AG08395 (cell line): ENCODE measurements around the gene IRF2BPL.

Experiments used
- DNase-seq: peaks from one replicate; pipeline ENCODE4 v3.0.0; 2012; ENCODE audit warnings: mixed read lengths, low spot score

Gene IRF2BPL

GRCh38 chr14:77053046-77053841 is 24.7 kb upstream of the IRF2BPL start:
- DNase-seq, result no peak

GRCh38 chr14:77052281-77053044 is 24.0 kb upstream of the IRF2BPL start:
- DNase-seq, result no peak

DNA sequence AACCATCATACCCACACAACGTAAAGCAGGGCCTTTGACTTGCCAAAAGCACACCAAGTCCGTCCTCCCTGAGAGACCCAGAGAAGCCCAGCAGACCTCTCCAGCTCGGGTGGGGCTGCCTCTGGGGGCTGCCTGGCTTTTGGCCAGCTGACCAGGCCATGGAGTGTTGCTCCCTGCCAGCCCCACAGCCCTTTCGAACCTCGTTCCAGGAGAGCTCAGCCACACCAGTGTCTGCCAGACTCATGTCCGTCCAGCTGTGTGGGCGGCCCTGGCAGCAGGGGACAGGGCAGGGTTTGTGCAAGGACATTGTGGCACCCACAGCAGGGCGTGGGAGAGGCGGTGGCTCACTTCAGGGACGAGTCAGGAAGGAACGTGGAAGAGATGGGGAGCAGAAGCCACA is 22.6 kb upstream of the IRF2BPL start:
- no peak for DNase-seq

GRCh38 chr14:77046721-77047120 is 18.2 kb upstream of the IRF2BPL start:
- no peak for DNase-seq

- DNase-seq, result no peak
Measured at GRCh38 chr14:77045238-77046162, 17.0 kb upstream of the IRF2BPL start.

DNA sequence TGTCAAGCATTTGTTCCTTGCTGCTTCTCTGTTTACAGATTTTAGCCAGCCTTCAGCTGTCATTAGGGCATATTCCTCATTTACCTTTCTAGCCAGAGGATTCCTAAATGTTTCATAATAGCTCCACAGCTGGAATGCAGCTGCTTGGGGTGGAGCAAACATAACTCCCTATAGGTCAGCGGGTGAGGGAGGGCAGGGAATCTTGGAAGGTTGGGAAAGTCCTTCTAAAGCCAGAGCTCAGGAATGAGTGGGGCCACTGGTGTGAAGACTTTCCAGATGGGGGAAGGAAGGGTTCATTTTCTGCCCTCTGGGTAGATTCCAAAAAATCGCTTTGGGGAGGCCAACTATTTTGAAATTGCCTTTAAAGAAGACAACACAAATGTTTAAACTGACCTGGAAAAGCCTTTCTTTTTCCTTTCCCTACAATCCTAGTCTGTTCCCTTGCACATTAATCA is 16.3 kb upstream of the IRF2BPL start:
- DNase-seq, result peak; percentile 69

- no peak for DNase-seq
Measured at GRCh38 chr14:77043984-77044485, 15.5 kb upstream of the IRF2BPL start.

- DNase-seq, result peak; percentile 68
Measured at GRCh38 chr14:77043177-77043983, 14.9 kb upstream of the IRF2BPL start.

- peak; percentile 74 for DNase-seq
Measured at GRCh38 chr14:77041881-77042545, 13.5 kb upstream of the IRF2BPL start.

GRCh38 chr14:77040741-77041653 is 12.5 kb upstream of the IRF2BPL start:
- DNase-seq, result peak; percentile 39

DNA sequence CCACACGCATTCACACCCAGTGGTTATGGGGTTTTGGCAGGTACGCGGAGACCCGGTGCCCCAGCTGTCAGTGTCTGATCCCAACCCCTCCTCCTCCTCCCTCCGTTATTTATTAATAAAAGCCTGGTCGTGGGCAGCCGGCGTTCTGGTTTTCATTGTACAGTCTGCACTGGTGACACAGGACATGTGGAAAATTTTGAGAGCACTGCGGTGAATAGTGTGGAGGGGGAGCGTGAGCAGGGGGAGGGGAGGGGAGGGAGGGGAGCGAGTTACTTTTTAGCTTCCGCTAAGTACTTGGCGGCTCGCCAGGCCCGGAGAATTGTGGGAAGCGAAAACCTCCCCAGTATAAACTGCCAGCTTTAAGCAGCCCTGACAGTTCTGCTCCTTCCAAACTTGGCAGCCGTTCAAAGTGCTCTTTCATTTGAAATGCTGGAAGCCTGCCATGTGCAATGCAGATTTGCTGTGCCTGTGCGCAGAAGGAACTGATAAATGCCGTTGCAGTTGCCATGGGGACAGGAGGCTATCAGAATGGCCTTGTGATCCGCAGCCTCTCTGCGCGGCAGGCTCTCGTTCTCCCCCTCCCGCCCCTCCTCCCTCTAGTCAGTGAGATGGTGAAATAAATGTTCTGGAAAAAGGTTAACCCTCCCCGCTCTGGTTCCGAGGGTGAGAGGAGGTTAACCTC is 11.7 kb upstream of the IRF2BPL start:
- peak; percentile 68 for DNase-seq

- peak; percentile 10 for DNase-seq
Measured at GRCh38 chr14:77039285-77040058, 11.0 kb upstream of the IRF2BPL start.

- DNase-seq, result peak; percentile 15
Measured at GRCh38 chr14:77037938-77038568, 9.5 kb upstream of the IRF2BPL start.

- no peak for DNase-seq
Measured at GRCh38 chr14:77037215-77037937, 8.9 kb upstream of the IRF2BPL start.

DNA sequence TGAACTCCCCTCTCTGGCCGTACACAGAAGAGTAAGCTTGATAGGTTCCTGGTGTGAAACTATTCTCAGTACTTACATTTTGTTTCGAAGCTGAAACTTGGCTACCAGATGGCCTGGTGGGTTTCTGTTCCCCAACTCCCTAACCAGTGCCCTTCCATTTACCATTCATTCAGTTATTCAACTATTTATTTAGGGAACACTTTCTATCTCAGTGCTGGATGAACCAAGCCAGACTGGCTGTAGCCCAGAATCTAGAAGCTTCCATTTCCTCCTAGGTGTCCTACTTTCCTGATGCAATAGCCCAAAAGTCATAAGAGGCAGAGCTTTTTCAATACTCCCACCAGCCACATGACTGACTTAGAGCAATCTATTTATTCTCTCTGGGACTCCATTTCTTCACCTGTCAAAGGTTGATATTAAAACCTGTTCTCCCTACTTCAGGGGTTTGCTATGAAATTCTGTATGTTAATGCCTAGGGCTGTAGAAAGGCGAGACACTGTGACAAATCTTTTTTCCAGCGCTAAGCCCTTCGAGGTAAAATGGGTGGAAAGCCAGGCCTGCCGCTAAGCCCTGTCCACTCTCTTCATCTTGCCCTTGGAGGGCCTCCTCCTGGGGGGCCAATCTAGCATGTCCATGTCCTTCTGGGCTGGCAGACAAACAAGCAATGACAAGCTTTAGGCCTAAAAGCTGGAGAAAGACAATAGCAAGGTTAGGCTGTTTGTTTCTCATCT is 8.1 kb upstream of the IRF2BPL start:
- DNase-seq, result no peak

DNA sequence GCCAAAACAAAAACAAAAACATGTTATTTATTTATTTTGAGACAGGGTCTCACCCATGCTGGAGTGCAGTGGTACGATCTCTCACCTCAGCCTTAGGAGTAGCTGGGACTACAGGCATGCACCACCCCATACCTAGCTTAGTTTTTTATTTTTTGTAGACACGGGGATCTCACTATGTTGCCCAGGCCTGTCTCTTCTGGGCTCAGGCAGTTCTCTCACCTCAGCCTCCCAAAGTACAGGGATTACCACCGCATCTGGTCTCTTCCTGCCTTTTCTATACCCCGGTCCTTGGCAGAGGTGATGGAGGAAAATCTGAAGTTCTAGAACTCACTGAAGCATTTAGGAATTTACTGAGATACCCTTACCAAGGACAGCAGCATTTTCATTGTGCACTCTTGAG is 6.8 kb upstream of the IRF2BPL start:
- DNase-seq, result no peak
